ENCODE results near the gene TTC22.

Gene TTC22

DNA sequence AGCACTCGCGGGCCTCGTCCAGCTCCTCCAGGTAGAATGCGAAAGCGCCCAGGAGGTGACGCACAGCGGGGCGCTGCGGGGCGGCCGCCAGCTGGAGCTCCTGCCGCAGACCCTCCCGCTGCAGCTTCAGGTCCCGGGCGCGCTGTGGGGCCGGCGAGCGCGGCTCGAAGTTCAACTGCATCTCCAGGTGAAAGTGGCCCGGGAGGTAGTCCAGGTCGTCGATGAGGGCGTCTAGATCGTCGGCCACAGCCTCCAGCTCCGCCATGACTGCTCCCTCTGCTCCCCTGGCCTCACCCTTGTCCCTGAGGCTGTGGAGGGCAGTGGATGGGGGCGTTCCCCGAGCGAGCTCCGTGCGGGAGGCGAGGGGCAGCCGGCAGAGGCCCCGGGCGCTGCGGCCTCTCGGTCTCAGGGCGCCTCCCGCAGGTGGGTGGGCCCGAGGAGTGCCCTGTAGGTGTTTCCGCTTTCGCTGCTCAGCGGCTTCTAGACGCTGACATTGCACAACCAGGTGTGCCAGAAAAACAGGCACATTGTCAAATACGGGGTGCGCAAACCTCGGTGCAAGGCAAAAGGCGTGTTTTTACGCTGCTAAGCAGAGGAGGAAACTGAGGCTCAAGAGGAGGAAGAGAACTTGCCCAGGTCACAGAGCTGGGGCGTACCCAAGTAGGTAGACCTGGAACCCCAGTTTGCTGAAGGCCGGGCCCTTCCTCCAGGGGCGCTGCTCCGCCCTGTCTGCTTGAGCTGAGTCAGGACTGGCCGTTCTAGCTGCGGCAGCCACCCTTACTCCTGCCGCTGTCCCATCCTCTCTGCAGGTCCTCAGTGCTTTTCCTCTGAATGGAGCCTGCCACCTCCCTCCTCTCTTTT, at the start of gene TTC22:
Gene TTC22, minus strand, starts transcription at position 425 of the 861 bp plus-strand sequence. Its CDS starts 160 bp downstream, at position 265.
- H3K9ac ChIP-seq (ENCODE audit: low read depth, low read length) = peak within 1 kb of the TSS; percentile 13; the same call in 1 of the 2 replicates

DNA sequence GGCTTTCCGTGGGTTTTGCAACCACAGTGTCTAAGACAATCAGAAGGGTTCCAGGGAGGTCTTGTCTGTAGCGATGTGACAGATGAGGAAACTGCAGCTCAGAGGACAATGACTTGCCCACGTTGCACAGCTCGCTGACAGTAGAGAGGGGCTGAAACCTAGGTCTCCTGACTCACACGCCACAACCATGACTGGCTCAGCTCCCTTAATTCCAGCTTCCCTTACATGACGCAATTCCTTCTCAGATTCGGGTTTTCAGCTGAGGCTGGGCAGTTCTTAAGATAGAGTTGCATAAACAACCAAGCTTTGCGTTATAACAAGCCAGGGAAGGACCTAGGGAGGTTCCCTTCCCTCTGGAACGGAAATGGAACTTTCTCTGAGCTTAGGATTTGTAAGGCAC, 49.6 kb upstream of the TTC22 start:
- Histone ChIP-seq H3K9me3 (ENCODE audit: control insufficient read depth, insufficient read depth, low read length) (no peaks in the 10 kb centered on the region), H3K4me1 (ENCODE audit: control insufficient read depth, insufficient read depth, low read length) (no peaks in the 10 kb centered on the region), H3K4me3 (ENCODE audit: low read depth, low read length) (no peak overlapping the region), H3K27ac (ENCODE audit: low read depth, low read length) (no peak overlapping the region), H3K9ac (ENCODE audit: low read depth, low read length) (no peak overlapping the region), H3K36me3 (ENCODE audit: control insufficient read depth, insufficient read depth, low read length) (peaks cover 77% of the 10 kb centered on the region), H3K27me3 (ENCODE audit: control insufficient read depth, insufficient read depth, low read length) (no peaks in the 10 kb centered on the region)

More for the DNA sequence above, at the start of gene TTC22:
- peak within 1 kb of the TSS; percentile 42; the same call in 1 of the 2 replicates for H3K4me3 ChIP-seq (ENCODE audit: low read depth, low read length)
- 0 out of 2 replicates have a peak, but pooled peaks cover 4% of the 10 kb centered on the region for H3K4me1 ChIP-seq (ENCODE audit: control insufficient read depth, insufficient read depth, low read length)
- no peaks in the 10 kb centered on the region for H3K36me3 ChIP-seq (ENCODE audit: control insufficient read depth, insufficient read depth, low read length)
- no peak within 1 kb of the TSS for H3K27ac ChIP-seq (ENCODE audit: low read depth, low read length)
- H3K27me3 ChIP-seq (ENCODE audit: control insufficient read depth, insufficient read depth, low read length) = peaks cover 21% of the 10 kb centered on the region
- no peaks in the 10 kb centered on the region for H3K9me3 ChIP-seq (ENCODE audit: control insufficient read depth, insufficient read depth, low read length)

DNA sequence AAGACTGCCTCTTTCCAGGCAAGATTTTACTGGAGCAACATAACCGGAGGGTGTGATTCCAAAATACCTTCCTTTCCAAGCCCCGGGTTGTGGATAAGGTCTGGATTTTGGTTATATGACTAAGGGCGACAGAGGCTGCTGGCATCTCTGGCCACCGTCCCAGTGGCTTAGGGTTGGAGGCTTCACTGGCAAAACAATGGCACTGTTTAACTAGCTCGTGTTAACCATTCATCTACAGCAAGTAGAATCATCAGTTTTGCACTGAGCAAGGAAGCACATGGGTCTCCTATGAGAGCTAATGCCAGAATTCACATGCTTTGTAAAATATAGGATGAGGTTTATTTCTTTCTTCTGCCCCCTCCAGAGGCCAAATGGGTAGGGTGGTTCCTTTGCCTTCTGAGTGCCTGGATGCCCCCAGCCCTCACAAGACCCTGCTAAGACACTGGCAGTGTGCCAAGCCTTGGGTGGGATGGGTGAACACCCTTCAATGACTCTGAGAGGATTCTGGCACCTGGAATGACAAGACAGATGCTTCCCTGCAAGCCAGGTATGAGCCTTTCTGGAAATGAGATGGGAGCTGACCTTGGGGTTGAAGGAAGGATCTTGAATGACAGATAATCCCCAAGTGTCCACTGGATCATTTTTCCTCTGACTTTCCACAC, 49.1 kb upstream of the TTC22 start:
- H3K9ac ChIP-seq (ENCODE audit: low read depth, low read length) = no peak overlapping the region
- H3K27me3 ChIP-seq (ENCODE audit: control insufficient read depth, insufficient read depth, low read length) = no peaks in the 10 kb centered on the region
- H3K4me3 ChIP-seq (ENCODE audit: low read depth, low read length) = no peak overlapping the region
- H3K27ac ChIP-seq (ENCODE audit: low read depth, low read length) = no peak overlapping the region
- H3K36me3 ChIP-seq (ENCODE audit: control insufficient read depth, insufficient read depth, low read length) = peaks cover 72% of the 10 kb centered on the region
- H3K4me1 ChIP-seq (ENCODE audit: control insufficient read depth, insufficient read depth, low read length) = no peaks in the 10 kb centered on the region
- H3K9me3 ChIP-seq (ENCODE audit: control insufficient read depth, insufficient read depth, low read length) = no peaks in the 10 kb centered on the region

DNA sequence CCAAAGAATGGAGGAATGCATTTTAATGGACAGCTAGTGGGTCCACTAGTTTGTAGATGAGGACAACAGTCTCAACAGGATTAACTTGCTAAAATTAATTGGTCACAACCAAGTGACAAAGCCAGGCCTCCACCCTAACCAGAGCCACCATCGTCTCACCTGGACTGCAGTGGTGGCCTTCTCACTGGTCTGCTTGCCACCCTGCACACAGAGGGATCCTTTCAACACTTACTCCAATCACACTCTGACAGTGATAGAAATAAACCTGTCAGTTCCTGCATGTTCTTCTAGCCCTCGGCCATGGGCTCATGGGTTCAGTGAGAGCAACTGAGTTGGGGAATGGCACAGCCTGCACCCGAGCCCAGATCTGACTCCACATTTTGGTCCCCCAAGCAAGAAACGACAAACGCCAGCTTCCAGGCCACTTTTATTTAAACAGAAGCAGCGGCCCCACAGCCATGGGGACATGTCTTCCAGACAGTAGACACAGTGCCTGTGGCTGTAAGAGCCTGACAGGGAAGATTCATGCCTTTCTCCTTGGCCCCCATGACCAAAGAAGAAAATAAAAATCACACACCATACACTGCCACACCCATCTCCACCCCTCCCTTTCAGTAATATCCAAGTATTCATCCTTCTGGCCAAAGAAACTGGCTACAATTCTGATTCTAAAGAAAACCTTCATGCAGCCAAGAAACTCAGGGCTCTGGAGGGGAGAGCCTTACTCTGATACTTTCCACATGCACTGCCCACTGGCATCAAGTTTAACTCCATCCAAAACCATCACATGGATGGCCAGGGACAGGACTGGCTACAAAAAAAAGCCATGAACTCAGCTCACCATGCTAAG, 48.3 kb upstream of the TTC22 start:
- Histone ChIP-seq H3K4me1 (ENCODE audit: control insufficient read depth, insufficient read depth, low read length) (no peaks in the 10 kb centered on the region), H3K9ac (ENCODE audit: low read depth, low read length) (no peak overlapping the region), H3K4me3 (ENCODE audit: low read depth, low read length) (no peak overlapping the region), H3K27me3 (ENCODE audit: control insufficient read depth, insufficient read depth, low read length) (no peaks in the 10 kb centered on the region), H3K9me3 (ENCODE audit: control insufficient read depth, insufficient read depth, low read length) (no peaks in the 10 kb centered on the region), H3K36me3 (ENCODE audit: control insufficient read depth, insufficient read depth, low read length) (peaks cover 67% of the 10 kb centered on the region), H3K27ac (ENCODE audit: low read depth, low read length) (no peak overlapping the region)

DNA sequence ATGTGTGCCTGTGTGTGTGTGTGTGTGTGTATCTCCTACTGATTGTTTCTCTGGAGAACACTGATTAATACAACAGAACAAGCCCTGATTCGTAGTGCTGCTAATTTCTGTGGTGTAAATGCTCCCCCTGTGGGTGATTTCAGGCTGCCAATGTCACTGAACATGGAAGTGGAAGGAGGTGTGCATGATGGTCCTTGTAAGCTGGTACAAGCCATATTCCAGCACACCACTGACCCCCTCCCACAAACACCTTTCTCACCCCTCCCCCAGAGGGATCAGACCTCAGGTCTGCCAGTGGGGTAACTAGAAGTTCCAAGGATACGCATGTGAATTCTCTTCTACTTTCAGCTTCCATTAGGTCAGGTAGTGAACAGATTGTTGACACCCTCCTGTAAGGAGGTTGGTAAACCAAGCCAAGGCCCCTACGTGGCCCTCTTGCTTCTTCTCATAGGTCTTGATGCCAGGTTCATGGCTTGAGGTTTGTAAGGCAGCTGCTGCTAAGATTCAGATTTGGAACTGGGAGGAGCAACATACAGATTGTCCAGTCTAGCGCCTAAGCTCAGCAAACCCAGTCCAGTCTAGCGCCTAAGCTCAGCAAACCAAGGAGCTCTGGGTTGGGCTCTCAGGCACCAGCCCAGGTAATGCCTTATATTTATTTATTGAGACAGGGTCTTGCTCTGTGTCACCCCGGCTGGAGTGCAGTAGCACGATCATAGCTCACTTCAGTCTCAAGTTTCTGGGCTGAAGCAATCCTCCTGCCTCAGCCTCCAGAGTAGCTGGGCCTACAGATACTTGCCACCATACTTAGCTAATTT, 47.2 kb upstream of the TTC22 start:
- no peaks in the 10 kb centered on the region for H3K4me1 ChIP-seq (ENCODE audit: control insufficient read depth, insufficient read depth, low read length)
- no peak overlapping the region for H3K27ac ChIP-seq (ENCODE audit: low read depth, low read length)
- no peaks in the 10 kb centered on the region for H3K27me3 ChIP-seq (ENCODE audit: control insufficient read depth, insufficient read depth, low read length)
- no peak overlapping the region for H3K4me3 ChIP-seq (ENCODE audit: low read depth, low read length)
- peaks cover 56% of the 10 kb centered on the region for H3K36me3 ChIP-seq (ENCODE audit: control insufficient read depth, insufficient read depth, low read length)
- no peak overlapping the region for H3K9ac ChIP-seq (ENCODE audit: low read depth, low read length)
- H3K9me3 ChIP-seq (ENCODE audit: control insufficient read depth, insufficient read depth, low read length) = no peaks in the 10 kb centered on the region

DNA sequence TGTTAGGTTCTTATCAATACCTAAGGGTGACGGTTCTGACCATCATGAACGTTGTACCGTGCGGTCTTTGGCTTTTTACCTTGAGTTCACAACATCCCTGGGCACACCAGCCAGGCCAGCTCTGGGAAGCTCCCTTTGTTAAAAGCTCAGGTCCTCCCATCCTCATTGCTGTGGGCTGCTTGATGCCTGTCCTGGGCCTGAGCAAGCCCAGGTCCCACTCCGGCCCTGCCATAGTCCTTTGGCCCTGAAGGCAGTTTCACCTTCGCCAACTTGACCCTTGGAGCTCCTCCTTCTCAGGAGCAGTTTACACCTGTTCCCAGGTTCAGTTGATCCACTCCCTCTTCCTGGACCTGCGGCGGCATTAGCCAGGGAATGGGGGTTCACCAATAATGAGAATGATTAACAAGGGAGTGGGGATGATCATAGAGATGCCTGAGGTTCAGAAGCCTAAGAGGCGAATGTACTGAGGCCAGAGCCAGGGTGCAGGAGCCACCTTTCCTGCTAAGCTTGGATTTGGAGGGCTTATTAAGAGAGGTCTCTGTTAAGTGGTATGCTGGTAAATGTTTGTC, 45.7 kb upstream of the TTC22 start:
- Histone ChIP-seq H3K9ac (ENCODE audit: low read depth, low read length) (no peak overlapping the region), H3K4me1 (ENCODE audit: control insufficient read depth, insufficient read depth, low read length) (no peaks in the 10 kb centered on the region), H3K4me3 (ENCODE audit: low read depth, low read length) (no peak overlapping the region), H3K27me3 (ENCODE audit: control insufficient read depth, insufficient read depth, low read length) (no peaks in the 10 kb centered on the region), H3K36me3 (ENCODE audit: control insufficient read depth, insufficient read depth, low read length) (peaks cover 40% of the 10 kb centered on the region), H3K9me3 (ENCODE audit: control insufficient read depth, insufficient read depth, low read length) (no peaks in the 10 kb centered on the region), H3K27ac (ENCODE audit: low read depth, low read length) (no peak overlapping the region)

DNA sequence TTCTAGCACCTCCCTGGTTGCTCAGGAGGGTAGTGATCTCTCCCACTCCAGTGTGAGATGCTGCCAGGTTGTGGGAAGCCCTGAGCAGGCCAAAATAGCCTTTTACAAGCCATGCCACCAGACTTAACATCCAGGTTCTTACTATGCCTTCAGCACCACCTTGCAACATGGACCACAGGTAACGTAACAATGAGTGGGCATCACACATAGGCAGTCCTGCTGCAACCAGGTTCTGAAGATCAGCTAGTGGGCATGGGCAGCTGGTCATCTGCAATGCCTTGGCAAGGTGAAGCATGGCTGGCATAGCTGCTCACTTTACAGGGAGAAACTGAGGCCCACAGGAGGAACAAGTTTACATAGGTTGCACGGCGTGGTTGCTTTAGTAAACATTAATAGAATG, 45.2 kb upstream of the TTC22 start:
- Histone ChIP-seq H3K36me3 (ENCODE audit: control insufficient read depth, insufficient read depth, low read length) (peaks cover 36% of the 10 kb centered on the region), H3K9me3 (ENCODE audit: control insufficient read depth, insufficient read depth, low read length) (no peaks in the 10 kb centered on the region), H3K4me3 (ENCODE audit: low read depth, low read length) (no peak overlapping the region), H3K9ac (ENCODE audit: low read depth, low read length) (no peak overlapping the region), H3K27me3 (ENCODE audit: control insufficient read depth, insufficient read depth, low read length) (no peaks in the 10 kb centered on the region), H3K27ac (ENCODE audit: low read depth, low read length) (no peak overlapping the region), H3K4me1 (ENCODE audit: control insufficient read depth, insufficient read depth, low read length) (no peaks in the 10 kb centered on the region)

DNA sequence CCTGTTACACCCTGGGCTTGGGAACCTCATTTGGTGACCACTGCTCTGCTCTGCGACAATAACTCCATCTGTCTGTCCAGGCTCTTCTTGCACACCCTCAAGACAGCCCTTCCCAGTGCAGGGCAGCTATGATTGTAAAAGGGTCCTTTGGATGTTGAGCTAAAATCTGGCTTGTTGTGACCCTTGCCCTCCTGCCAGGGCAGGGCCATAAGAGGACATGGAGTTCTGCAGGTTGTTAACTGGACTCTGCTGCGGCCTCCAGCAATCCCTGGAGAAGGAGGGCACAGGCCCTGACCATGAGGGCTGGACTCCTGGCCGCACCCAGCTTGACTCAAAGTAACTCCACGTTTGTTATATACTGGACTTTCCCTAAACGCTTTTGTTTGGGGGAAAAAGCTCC, 44.6 kb upstream of the TTC22 start:
- peaks cover 30% of the 10 kb centered on the region for H3K36me3 ChIP-seq (ENCODE audit: control insufficient read depth, insufficient read depth, low read length)
- H3K27me3 ChIP-seq (ENCODE audit: control insufficient read depth, insufficient read depth, low read length) = no peaks in the 10 kb centered on the region

DNA sequence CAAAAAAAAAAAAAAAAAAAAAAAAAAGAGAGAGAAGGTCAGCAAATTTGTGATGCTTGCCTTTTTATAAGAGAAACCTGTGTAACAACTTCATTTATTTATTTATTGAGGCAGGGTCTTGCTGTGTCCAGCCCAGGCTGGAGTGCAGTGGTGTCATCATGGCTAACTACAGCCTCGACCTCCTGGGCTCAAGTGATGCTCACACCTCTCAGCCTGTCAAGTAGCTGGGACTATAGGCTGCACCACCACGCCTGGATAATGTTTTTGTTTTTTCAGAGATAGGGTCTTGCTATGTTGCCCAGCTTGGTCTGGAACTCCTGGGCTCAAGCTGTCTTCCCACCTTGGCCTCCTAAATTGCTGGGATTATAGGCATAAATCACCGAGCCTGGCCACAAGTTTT, 43.4 kb upstream of the TTC22 start:
- no peaks in the 10 kb centered on the region for H3K4me1 ChIP-seq (ENCODE audit: control insufficient read depth, insufficient read depth, low read length)
- no peaks in the 10 kb centered on the region for H3K27me3 ChIP-seq (ENCODE audit: control insufficient read depth, insufficient read depth, low read length)
- no peaks in the 10 kb centered on the region for H3K9me3 ChIP-seq (ENCODE audit: control insufficient read depth, insufficient read depth, low read length)
- H3K36me3 ChIP-seq (ENCODE audit: control insufficient read depth, insufficient read depth, low read length) = peaks cover 18% of the 10 kb centered on the region
- no peak overlapping the region for H3K9ac ChIP-seq (ENCODE audit: low read depth, low read length)
- H3K27ac ChIP-seq (ENCODE audit: low read depth, low read length) = no peak overlapping the region
- no peak overlapping the region for H3K4me3 ChIP-seq (ENCODE audit: low read depth, low read length)

More for the DNA sequence above, 44.6 kb upstream of the TTC22 start:
- no peaks in the 10 kb centered on the region for H3K9me3 ChIP-seq (ENCODE audit: control insufficient read depth, insufficient read depth, low read length)
- H3K4me3 ChIP-seq (ENCODE audit: low read depth, low read length) = no peak overlapping the region
- H3K4me1 ChIP-seq (ENCODE audit: control insufficient read depth, insufficient read depth, low read length) = no peaks in the 10 kb centered on the region
- no peak overlapping the region for H3K27ac ChIP-seq (ENCODE audit: low read depth, low read length)
- H3K9ac ChIP-seq (ENCODE audit: low read depth, low read length) = no peak overlapping the region

DNA sequence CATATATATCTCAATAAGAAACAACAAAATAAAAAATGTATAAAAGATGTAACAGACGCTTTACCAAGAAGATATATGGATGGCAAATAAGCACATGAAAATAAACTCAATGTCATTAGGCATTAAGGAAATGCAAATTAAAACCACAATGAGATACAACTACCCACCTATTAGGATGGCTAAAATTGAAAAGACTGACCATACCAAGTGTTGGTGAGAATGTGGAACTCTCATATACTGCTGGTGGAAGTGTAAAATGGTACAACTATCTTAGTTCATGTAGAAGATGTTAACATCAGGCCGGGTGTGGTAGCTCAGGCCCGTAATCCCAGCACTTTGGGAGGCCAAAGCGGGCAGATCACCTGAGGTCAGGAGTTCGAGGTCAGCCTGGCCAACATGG, 42.3 kb upstream of the TTC22 start:
- Histone ChIP-seq H3K4me1 (ENCODE audit: control insufficient read depth, insufficient read depth, low read length) (no peaks in the 10 kb centered on the region), H3K9ac (ENCODE audit: low read depth, low read length) (no peak overlapping the region), H3K27ac (ENCODE audit: low read depth, low read length) (no peak overlapping the region), H3K4me3 (ENCODE audit: low read depth, low read length) (no peak overlapping the region), H3K9me3 (ENCODE audit: control insufficient read depth, insufficient read depth, low read length) (no peaks in the 10 kb centered on the region), H3K36me3 (ENCODE audit: control insufficient read depth, insufficient read depth, low read length) (peaks cover 7% of the 10 kb centered on the region), H3K27me3 (ENCODE audit: control insufficient read depth, insufficient read depth, low read length) (no peaks in the 10 kb centered on the region)
